MM.1S (cell line): ENCODE data around the gene GRIK4.

Source experiments
- DNase-seq: peaks from one replicate; pipeline ENCODE4 v3.0.0-alpha.2; 2015
- H2AFZ ChIP-seq: fragments of 300-600 bp; sonication (generic); 2 replicates; pipeline ENCODE4 v1.6.0; 2016; ENCODE audit warnings: antibody characterized with exemption, low read length
- H3F3A ChIP-seq: fragments of 300-600 bp; sonication (generic); 2 replicates; pipeline ENCODE4 v1.6.1; 2016; ENCODE audit warnings: mild to moderate bottlenecking, antibody characterized with exemption, low read length, moderate library complexity, mixed read lengths; ENCODE audit not compliant: insufficient read depth
- H3K27ac ChIP-seq: fragments of 300-600 bp; sonication (generic); 2 replicates; pipeline ENCODE4 v1.5.1; 2016; ENCODE audit warnings: mild to moderate bottlenecking, low read length
- H3K27me3 ChIP-seq: fragments of 300-600 bp; sonication (generic); replicated peaks from 2 replicates; pipeline ENCODE4 v1.6.0; 2016; ENCODE audit warnings: low read length; ENCODE audit not compliant: insufficient read depth
- H3K36me3 ChIP-seq: fragments of 300-600 bp; sonication (generic); replicated peaks from 2 replicates; pipeline ENCODE4 v1.6.1; 2016; ENCODE audit warnings: mild to moderate bottlenecking, low read length, mixed read lengths; ENCODE audit not compliant: insufficient read depth
- H3K4me1 ChIP-seq: fragments of 300-600 bp; sonication (generic); 2 replicates; pipeline ENCODE4 v1.6.1; 2016; ENCODE audit warnings: low read length, mixed read lengths
- H3K4me2 ChIP-seq: fragments of 300-600 bp; sonication (generic); 2 replicates; pipeline ENCODE4 v1.6.0; 2016; ENCODE audit warnings: low read depth, low read length
- H3K4me3 ChIP-seq: fragments of 300-600 bp; sonication (generic); 2 replicates; pipeline ENCODE4 v1.5.1; 2016; ENCODE audit warnings: low read length, mixed read lengths
- H3K79me2 ChIP-seq: fragments of 300-600 bp; sonication (generic); 2 replicates; pipeline ENCODE4 v1.6.1; 2016; ENCODE audit warnings: mixed run types, low read length, mixed read lengths
- H3K9ac ChIP-seq: fragments of 300-600 bp; sonication (generic); 2 replicates; pipeline ENCODE4 v1.6.1; 2016; ENCODE audit warnings: low read length, mixed read lengths
- H3K9me2 ChIP-seq: fragments of 300-600 bp; sonication (generic); replicated peaks from 2 replicates; pipeline ENCODE4 v1.6.1; 2016; ENCODE audit warnings: mild to moderate bottlenecking, low read length, mixed read lengths; ENCODE audit not compliant: insufficient read depth
- H3K9me3 ChIP-seq: fragments of 300-600 bp; sonication (generic); replicated peaks from 2 replicates; pipeline ENCODE4 v1.6.1; 2016; ENCODE audit warnings: mild to moderate bottlenecking, low read length, mixed read lengths; ENCODE audit not compliant: insufficient read depth
- H4K20me1 ChIP-seq: fragments of 300-600 bp; sonication (generic); 2 replicates; pipeline ENCODE4 v1.6.1; 2016; ENCODE audit warnings: mild to moderate bottlenecking, low read length, moderate library complexity, mixed read lengths; ENCODE audit not compliant: insufficient read depth
- CTCF ChIP-seq: fragments of 300-600 bp; sonication (generic); IDR thresholded peaks from 2 replicates; pipeline ENCODE4 v1.5.1; 2016; ENCODE audit warnings: antibody characterized with exemption, low read length, mixed read lengths
- EZH2 ChIP-seq: fragments of 300-600 bp; sonication (generic); optimal IDR thresholded peaks from 2 replicates; pipeline ENCODE3; 2017; ENCODE audit warnings: low read depth, mild to moderate bottlenecking, antibody characterized with exemption, low read length, mixed read lengths
- EZH2phosphoT487 ChIP-seq: fragments of 300-600 bp; sonication (generic); IDR thresholded peaks from 2 replicates; pipeline ENCODE4 v1.6.1; 2018; ENCODE audit warnings: antibody characterized with exemption, low read length

The GRIK4 gene

GRCh38 chr11:120877746-120878365, 366.3 kb downstream of the GRIK4 start:
- no peaks in the 10 kb centered on the region for H3K36me3 ChIP-seq
- no peak for DNase-seq
- H3K9me2 ChIP-seq: no peaks in the 10 kb centered on the region
- H3K9ac ChIP-seq: no peak overlapping the region
- H3F3A ChIP-seq: no peaks in the 10 kb centered on the region
- H3K27me3 ChIP-seq: no peaks in the 10 kb centered on the region
- TF ChIP-seq EZH2 (no peak), CTCF (no peak), EZH2phosphoT487 (no peak)
- no peak overlapping the region for H2AFZ ChIP-seq
- H4K20me1 ChIP-seq: no peaks in the 10 kb centered on the region
- H3K4me1 ChIP-seq: 0 out of 2 replicates have a peak, but pooled peaks cover 3% of the 10 kb centered on the region
- H3K4me3 ChIP-seq: no peak overlapping the region
- H3K79me2 ChIP-seq: no peaks in the 10 kb centered on the region
- no peak overlapping the region for H3K27ac ChIP-seq
- H3K9me3 ChIP-seq: no peaks in the 10 kb centered on the region
- no peak overlapping the region for H3K4me2 ChIP-seq

GRCh38 chr11:120878781-120879180, 367.2 kb downstream of the GRIK4 start:
- Histone ChIP-seq H3K27ac (no peak overlapping the region), H3K79me2 (no peaks in the 10 kb centered on the region), H3K36me3 (no peaks in the 10 kb centered on the region), H4K20me1 (no peaks in the 10 kb centered on the region), H3K4me2 (no peak overlapping the region), H2AFZ (no peak overlapping the region), H3K4me3 (no peak overlapping the region), H3K27me3 (no peaks in the 10 kb centered on the region), H3F3A (no peaks in the 10 kb centered on the region), H3K9me2 (no peaks in the 10 kb centered on the region), H3K9me3 (no peaks in the 10 kb centered on the region), H3K4me1 (0 out of 2 replicates have a peak, but pooled peaks cover 3% of the 10 kb centered on the region), H3K9ac (no peak overlapping the region)
- DNase-seq: no peak
- TF ChIP-seq CTCF (no peak), EZH2 (no peak)

DNA sequence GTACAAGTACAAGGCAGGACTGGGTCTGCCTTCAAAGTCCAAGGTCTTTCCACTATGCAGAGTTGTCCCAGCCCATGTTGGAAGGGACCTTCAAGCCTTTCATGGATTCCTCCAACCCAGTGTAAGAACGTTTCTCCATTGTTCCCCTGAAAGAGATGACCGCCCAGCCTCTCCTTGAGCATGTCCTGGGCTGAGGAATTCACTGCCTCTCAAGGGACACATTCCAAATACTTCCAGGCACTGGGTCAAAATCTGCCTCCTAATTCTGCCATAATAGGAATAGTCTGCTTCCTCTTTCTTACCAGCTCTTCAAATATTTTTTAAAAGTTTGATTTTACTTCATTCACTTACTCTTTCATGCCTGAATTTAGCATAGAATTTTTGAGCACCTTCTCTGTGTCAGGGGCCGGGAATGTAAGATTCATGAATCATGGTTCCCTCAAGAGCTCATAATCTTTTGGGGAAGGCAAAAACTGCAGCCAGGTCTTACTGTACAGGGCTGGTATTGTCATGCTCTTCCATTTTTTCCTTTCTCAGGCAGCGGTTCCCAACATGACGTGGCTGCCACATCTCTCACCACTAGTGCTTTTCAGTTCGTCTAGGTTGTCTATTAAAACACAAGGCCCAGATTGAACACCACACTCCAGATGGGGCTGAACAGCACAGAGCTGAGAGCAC, 369.1 kb downstream of the GRIK4 start:
- no peaks in the 10 kb centered on the region for H3F3A ChIP-seq
- no peaks in the 10 kb centered on the region for H3K9me2 ChIP-seq
- H2AFZ ChIP-seq: no peak overlapping the region
- TF ChIP-seq EZH2 (no peak), EZH2phosphoT487 (no peak), CTCF (no peak)
- no peaks in the 10 kb centered on the region for H3K79me2 ChIP-seq
- no peaks in the 10 kb centered on the region for H3K27me3 ChIP-seq
- DNase-seq: no peak
- no peak overlapping the region for H3K4me3 ChIP-seq
- no peaks in the 10 kb centered on the region for H3K9me3 ChIP-seq
- H3K36me3 ChIP-seq: no peaks in the 10 kb centered on the region
- no peak overlapping the region for H3K27ac ChIP-seq
- H4K20me1 ChIP-seq: no peaks in the 10 kb centered on the region
- H3K4me1 ChIP-seq: 0 out of 2 replicates have a peak, but pooled peaks cover 3% of the 10 kb centered on the region
- no peak overlapping the region for H3K4me2 ChIP-seq
- no peak overlapping the region for H3K9ac ChIP-seq
